A549 (cell line): Measurements from ENCODE around the gene SHISA4. TPM values are rescaled to one million over a fixed set of nuclear protein-coding genes. Genes with fewer than 3 reads are reported as not detected.
A peak's percentile ranks its signal among the peaks of the same experiment; 100 is the strongest.
"Not testable (repeated sequence)": the region's sequence is repeated elsewhere in the genome, so short reads cannot be mapped to it uniquely, and the experiment has no call there.

Source experiments
- ATAC-seq, 2 experiments: fragments of 200-7000 bp in 1 of 2; fragments of >200 bp in 1 of 2; cut with Nextera tagmentation in 1 of 2; cut with Tn5 transposase in 1 of 2; 3 replicates each; pipeline versions ENCODE4 v1.8.0 to v1.9.1; 2018 to 2020; ENCODE audit warnings: mild to moderate bottlenecking in 1 of 2, moderate library complexity in 1 of 2
- CTCF ChIA-PET: fragments of 300-600 bp; sonication (Branson Sonifier 250); formaldehyde crosslinking; extraction: SDS; loops from one replicate; lab custom pipeline; 2021; ENCODE audit warnings: antibody characterized with exemption, inconsistent platforms; lab: Yijun Ruan, JAX
- POLR2A ChIA-PET: fragments of 350-600 bp; formaldehyde crosslinking; extraction: SDS; loops from one replicate; lab custom pipeline; 2021; ENCODE audit warnings: antibody characterized with exemption, inconsistent platforms; lab: Yijun Ruan, JAX
- DNase-seq, 2 experiments: peaks; one replicate each; pipeline versions ENCODE4 v3.0.0 to v3.0.0-alpha.2; 2011 to 2016; ENCODE audit warnings: low read depth in 1 of 2, low spot score in 1 of 2
- FAIRE-seq: peaks from 2 replicates; lab custom pipeline; 2011; peaks lifted over from hg19 to GRCh38; lab: Jason Lieb, UNC
- H3K27ac ChIP-seq, 2 experiments: fragments of >200 bp; sonication (Bioruptor Twin); formaldehyde crosslinking; 3 replicates each; pipeline ENCODE4 v1.5.1; 2016 to 2017
- H3K4me1 ChIP-seq: fragments of >200 bp; sonication (Bioruptor Twin); formaldehyde crosslinking; 3 replicates; pipeline ENCODE4 v1.6.1; 2016
- H3K4me2 ChIP-seq: fragments of >200 bp; sonication (Bioruptor Twin); formaldehyde crosslinking; 3 replicates; pipeline ENCODE4 v1.6.1; 2016
- H3K4me3 ChIP-seq: fragments of >200 bp; sonication (Bioruptor Twin); formaldehyde crosslinking; 3 replicates; pipeline ENCODE4 v1.5.1; 2016
- H3K9me3 ChIP-seq: fragments of >200 bp; sonication (Bioruptor Twin); formaldehyde crosslinking; 3 replicates; pipeline ENCODE4 v1.6.1; 2016
- ATOH8 ChIP-seq: fragments of 250-450 bp; sonication (Bioruptor Pico); IDR thresholded peaks from 2 replicates; pipeline ENCODE4 v1.5.0; 2020; ENCODE audit warnings: low read depth, mild to moderate bottlenecking, moderate library complexity
- BHLHE40 ChIP-seq: IDR thresholded peaks from 2 replicates; pipeline ENCODE4 v1.6.1; 2012; ENCODE audit warnings: low read depth, low read length, inconsistent platforms
- CHD4 ChIP-seq: fragments of 200-600 bp; sonication (generic); IDR thresholded peaks from 2 replicates; pipeline ENCODE4 v1.6.1; 2016; ENCODE audit warnings: antibody characterized with exemption, mild to moderate bottlenecking, borderline replicate concordance
- CTCF ChIP-seq: fragments of >200 bp; sonication (Bioruptor Twin); formaldehyde crosslinking; IDR thresholded peaks from 3 replicates; pipeline ENCODE4 v1.5.1; 2016
- FOSB ChIP-seq: fragments of 250-450 bp; sonication (Bioruptor Pico); IDR thresholded peaks from 2 replicates; pipeline ENCODE4 v1.5.0; 2020; ENCODE audit warnings: mild to moderate bottlenecking, moderate library complexity
- FOSL2 ChIP-seq, 2 experiments: fragments of 450-650 bp in 1 of 2; fragments of >200 bp in 1 of 2; sonication (Bioruptor Twin) in 1 of 2; formaldehyde crosslinking; IDR thresholded peaks; 2 replicates each; pipeline versions ENCODE4 v1.5.0 to v1.6.1; 2016 to 2020; ENCODE audit warnings: mild to moderate bottlenecking in 1 of 2, moderate library complexity in 1 of 2
- HDAC2 ChIP-seq: fragments of 200-600 bp; sonication (generic); IDR thresholded peaks from 2 replicates; pipeline ENCODE4 v1.6.1; 2016
- HMGXB4 ChIP-seq: fragments of 250-450 bp; sonication (Bioruptor Pico); IDR thresholded peaks from 2 replicates; pipeline ENCODE4 v1.5.0; 2021; ENCODE audit warnings: mild to moderate bottlenecking, moderate library complexity, borderline replicate concordance
- HOXB13 ChIP-seq: fragments of 250-450 bp; sonication (Bioruptor Pico); IDR thresholded peaks from 2 replicates; pipeline ENCODE4 v1.5.0; 2020; ENCODE audit warnings: low read depth, mild to moderate bottlenecking, moderate library complexity
- JUNB ChIP-seq: fragments of >200 bp; sonication (Bioruptor Twin); formaldehyde crosslinking; IDR thresholded peaks from 2 replicates; pipeline ENCODE4 v1.6.1; 2016
- KDM1A ChIP-seq: fragments of 200-600 bp; sonication (generic); IDR thresholded peaks from 2 replicates; pipeline ENCODE4 v1.6.1; 2016; ENCODE audit warnings: low read depth, mild to moderate bottlenecking
- MAX ChIP-seq: IDR thresholded peaks from 2 replicates; pipeline ENCODE4 v1.6.1; 2012
- NPAS2 ChIP-seq: fragments of 250-450 bp; sonication (Bioruptor Pico); IDR thresholded peaks from 2 replicates; pipeline ENCODE4 v1.8.0; 2022; ENCODE audit warnings: mild to moderate bottlenecking, moderate library complexity, borderline replicate concordance
- NR3C1 ChIP-seq: fragments of >200 bp; sonication (Bioruptor Twin); formaldehyde crosslinking; IDR thresholded peaks from 3 replicates; pipeline ENCODE4 v1.6.1; 2017
- PBX3 ChIP-seq: IDR thresholded peaks from 2 replicates; pipeline ENCODE4 v1.6.1; 2012
- POLR2A ChIP-seq: IDR thresholded peaks from 2 replicates; pipeline ENCODE4 v1.6.1; 2012; ENCODE audit warnings: mild to moderate bottlenecking, low read length
- RAD21 ChIP-seq, 2 experiments: fragments of >200 bp in 1 of 2; sonication (Bioruptor Twin) in 1 of 2; formaldehyde crosslinking in 1 of 2; IDR thresholded peaks in 1 of 2; conservative IDR thresholded peaks in 1 of 2; 2 replicates in 1 of 2; 3 replicates in 1 of 2; pipeline ENCODE4 v1.6.1; 2012 to 2018; ENCODE audit warnings: inconsistent platforms in 1 of 2
- SREBF2 ChIP-seq: fragments of 450-650 bp; IDR thresholded peaks from 2 replicates; pipeline ENCODE4 v1.6.1; 2014; ENCODE audit warnings: mild to moderate bottlenecking, moderate library complexity
- TFCP2L1 ChIP-seq: fragments of 250-450 bp; sonication (Bioruptor Pico); IDR thresholded peaks from 2 replicates; pipeline ENCODE4 v1.5.0; 2021; ENCODE audit warnings: mild to moderate bottlenecking
- ZC3H11A ChIP-seq: fragments of 450-650 bp; IDR thresholded peaks from 2 replicates; pipeline ENCODE4 v1.6.1; 2014; ENCODE audit warnings: antibody characterized with exemption, mild to moderate bottlenecking
- ZFP36 ChIP-seq: fragments of 450-650 bp; IDR thresholded peaks from 2 replicates; pipeline ENCODE4 v1.6.1; 2014; ENCODE audit warnings: borderline replicate concordance; ENCODE audit not compliant: partially characterized antibody
- ZNF302 ChIP-seq: fragments of 250-450 bp; sonication (Bioruptor Pico); IDR thresholded peaks from 2 replicates; pipeline ENCODE4 v1.9.0; 2021; ENCODE audit warnings: inconsistent platforms, mild to moderate bottlenecking, moderate library complexity
- WGBS: methylation state at CpG from one replicate; pipeline ENCODE4 v1.1.6; 2017; ENCODE audit errors: missing lambda C conversion rate; 5-methylcytosine and 5-hydroxymethylcytosine counted together
- polyA plus RNA-seq, 4 experiments: library from polyadenylated mRNA; depleted of rRNA in 3 of 4; stranded (reverse); fragments of >200 nt; fragmentation: RNase III in 1 of 4; extraction: RNeasy Plus Mini Kit Qiagen cat#74134 plus additional on column Dnase treatment in 1 of 4; gene quantifications; 2 replicates in 3 of 4; 3 replicates in 1 of 4; pipeline ENCODE4 v1.2.3, GENCODE V29; 2011 to 2017

The SHISA4 gene
- polyA plus RNA-seq, 2 of the 4 experiments (the other 2 are of a cell fraction): 10.0 to 15.0 TPM

- 20% methylated on average over 1 of the region's 1 CpG for WGBS
- DNase-seq (no peak), FAIRE-seq (no peak)
- Histone ChIP-seq H3K27ac (peak overlapping the region in 1 of 2 experiments; percentile 1; a peak in 1 of 6 replicates), H3K4me2 (peak overlapping the region; percentile 5; the same call in 1 of the 3 replicates)
- TF ChIP-seq HMGXB4 (CRISPR knock-in tag): no peak
- TF ChIP-seq, all 56 proteins: peak for 0
- no peak overlapping the region for H3K4me3 ChIP-seq
- peaks cover 18% of the 10 kb centered on the region for H3K4me1 ChIP-seq
- peak in 1 of 2 experiments; percentile 26; a peak in 1 of 6 replicates for ATAC-seq
- H3K9me3 ChIP-seq: no peaks in the 10 kb centered on the region
- ChIA-PET CTCF (interaction anchor here (0.9 to 3.0 kb wide), 5 partner anchors 10 to 319 kb away, joined by 4 to 9 read pairs (median 5); no protein-coding TSS in a partner anchor), POLR2A (interaction anchor here (1.3 kb wide), 1 partner anchor 20 kb away, joined by 3 read pairs; no protein-coding TSS in a partner anchor)
These were observed 38.7 kb upstream of the SHISA4 start for GRCh38 chr1:201850053-201850397.

- no peak for ATAC-seq
- WGBS: 94% methylated on average over 1 of the region's 1 CpG
- FAIRE-seq: no peak
- no peak overlapping the region for H3K4me3 ChIP-seq
- POLR2A ChIA-PET: no interaction called here
- H3K4me2 ChIP-seq: no peak overlapping the region
- H3K27ac ChIP-seq: no peak overlapping the region
- H3K4me1 ChIP-seq: peaks cover 15% of the 10 kb centered on the region
- DNase-seq: no peak
- no peaks in the 10 kb centered on the region for H3K9me3 ChIP-seq
- no peak for TF ChIP-seq ATOH8
- no peak for TF ChIP-seq HDAC2
- no peak for TF ChIP-seq CHD4
- TF ChIP-seq FOSL2 (IDR thresholded peaks at IDR 0.05): no peak
- TF ChIP-seq FOSL2 (CRISPR knock-in tag; IDR thresholded peaks at IDR 0.05): no peak
- no peak for TF ChIP-seq TFCP2L1
- TF ChIP-seq NR3C1: no peak
- no peak for TF ChIP-seq RAD21 (conservative IDR thresholded peaks at IDR 0.05 in 1 of 2, IDR thresholded peaks at IDR 0.05 in 1 of 2)
- TF ChIP-seq POLR2A: no peak
- no peak for TF ChIP-seq ZC3H11A
- TF ChIP-seq FOSB (CRISPR knock-in tag): no peak
- no peak for TF ChIP-seq SREBF2
- no peak for TF ChIP-seq HOXB13 (CRISPR knock-in tag)
- no peak for TF ChIP-seq NPAS2 (CRISPR knock-in tag)
- no peak for TF ChIP-seq MAX
- TF ChIP-seq ZFP36: no peak
- no peak for TF ChIP-seq ZNF302 (CRISPR knock-in tag)
- CTCF ChIA-PET: interaction anchor here (1.5 to 2.3 kb wide), 2 partner anchors 26 to 321 kb away, joined by 6 read pairs; no protein-coding TSS in a partner anchor
These were observed 36.7 kb upstream of the SHISA4 start for GRCh38 chr1:201851949-201852348.

- H3K9me3 ChIP-seq, DNase-seq, ATAC-seq, H3K4me1 ChIP-seq, H3K4me3 ChIP-seq, H3K27ac ChIP-seq, H3K4me2 ChIP-seq, POLR2A ChIA-PET, FAIRE-seq: not testable (repeated sequence)
- CTCF ChIA-PET: interaction anchor here (0.8 to 1.0 kb wide), 2 partner anchors 116 to 326 kb away, joined by 3 to 4 read pairs; no protein-coding TSS in a partner anchor
- 87% methylated on average over 2 of the region's 2 CpGs for WGBS
These were observed 32.0 kb upstream of the SHISA4 start for GRCh38 chr1:201856722-201857121.

GRCh38 chr1:201859424-201859823, 29.3 kb upstream of the SHISA4 start:
- DNase-seq (no peak), ATAC-seq (no peak), FAIRE-seq (no peak)
- ChIA-PET POLR2A (no interaction called here), CTCF (interaction anchor here (1.0 to 4.6 kb wide), 5 partner anchors 11 to 67 kb away, joined by 3 to 19 read pairs (median 5); no protein-coding TSS in a partner anchor)
- no peaks in the 10 kb centered on the region for H3K9me3 ChIP-seq
- H3K27ac ChIP-seq: no peak overlapping the region
- no peak overlapping the region for H3K4me2 ChIP-seq
- TF ChIP-seq ZNF302 (CRISPR knock-in tag): no peak
- TF ChIP-seq SREBF2: no peak
- TF ChIP-seq PBX3: no peak
- TF ChIP-seq JUNB: no peak
- TF ChIP-seq CHD4: no peak
- TF ChIP-seq CTCF: no peak
- no peak for TF ChIP-seq KDM1A
- TF ChIP-seq BHLHE40: no peak
- no peak for TF ChIP-seq ATOH8
- no peaks in the 10 kb centered on the region for H3K4me1 ChIP-seq
- H3K4me3 ChIP-seq: no peak overlapping the region
- 93% methylated on average over 5 of the region's 5 CpGs for WGBS
